GM19395 (cell line): Measurements from ENCODE around the gene RAP1GDS1.
"Not testable (repeated sequence)": the region's sequence is repeated elsewhere in the genome, so short reads cannot be mapped to it uniquely, and the experiment has no call there.

Experiments
- ATAC-seq: cut with Tn5 transposase; IDR thresholded peaks from one replicate; pipeline ENCODE4 v1.9.1; 2021; ENCODE audit warnings: mild to moderate bottlenecking, moderate library complexity; ENCODE audit not compliant: unreplicated experiment

Gene RAP1GDS1

DNA sequence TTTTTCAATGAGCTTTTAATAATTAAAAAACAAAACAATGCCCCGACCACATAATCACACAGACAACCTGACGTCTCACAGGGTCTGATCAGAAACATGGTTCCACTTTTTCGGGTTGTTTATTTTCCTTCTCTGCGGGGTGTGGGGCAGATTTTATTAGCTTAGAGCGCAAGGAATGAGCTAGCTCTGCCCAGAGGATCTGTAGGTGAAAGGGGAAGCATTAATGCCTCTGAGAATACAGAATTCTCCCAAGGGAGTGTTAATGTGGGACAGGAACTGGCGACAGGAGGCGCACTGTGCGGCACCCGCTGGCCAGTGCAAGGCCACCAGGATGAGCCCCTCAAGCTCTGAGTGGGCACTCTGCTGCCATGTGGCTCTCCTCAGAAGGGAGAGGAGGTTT lies 215.7 kb downstream of the RAP1GDS1 start:
- no peak for ATAC-seq

DNA sequence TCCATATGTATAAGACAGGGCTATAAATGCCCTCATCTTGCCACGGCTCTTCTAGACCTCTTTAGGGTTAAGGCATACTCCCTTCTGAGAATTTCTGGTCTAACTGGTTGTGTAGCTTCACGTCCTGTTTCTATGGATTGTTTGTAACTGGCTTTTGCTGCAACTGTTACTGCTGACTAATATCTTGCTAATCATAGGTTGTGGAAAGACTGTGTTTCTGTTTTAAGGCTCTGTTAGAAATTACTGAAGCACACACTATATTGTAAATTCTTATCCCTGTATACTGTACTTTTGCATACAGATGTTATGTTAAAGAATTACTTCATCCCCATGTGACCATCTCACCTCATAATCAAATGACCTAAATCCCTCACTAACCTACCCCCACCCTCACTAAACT lies 218.4 kb downstream of the RAP1GDS1 start:
- not testable (repeated sequence) for ATAC-seq

DNA sequence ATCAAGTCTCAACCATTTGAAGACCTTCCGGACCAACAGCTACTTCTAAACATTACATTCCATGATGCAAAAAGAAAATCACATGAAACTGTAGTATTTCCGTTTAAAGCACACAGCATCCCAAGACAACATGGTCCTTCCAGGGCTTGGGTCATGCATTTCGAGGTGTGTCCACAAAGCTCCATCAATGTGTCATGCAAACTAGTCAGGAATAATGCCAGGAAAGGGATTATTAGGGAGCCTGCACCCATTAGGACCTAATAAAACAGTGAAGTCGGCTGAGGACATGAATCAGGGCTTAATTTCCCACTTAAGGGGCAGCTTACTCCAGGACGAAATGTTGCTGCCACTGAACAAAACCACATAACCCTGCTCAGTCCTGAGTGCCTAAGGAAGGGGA lies 219.4 kb downstream of the RAP1GDS1 start:
- no peak for ATAC-seq

DNA sequence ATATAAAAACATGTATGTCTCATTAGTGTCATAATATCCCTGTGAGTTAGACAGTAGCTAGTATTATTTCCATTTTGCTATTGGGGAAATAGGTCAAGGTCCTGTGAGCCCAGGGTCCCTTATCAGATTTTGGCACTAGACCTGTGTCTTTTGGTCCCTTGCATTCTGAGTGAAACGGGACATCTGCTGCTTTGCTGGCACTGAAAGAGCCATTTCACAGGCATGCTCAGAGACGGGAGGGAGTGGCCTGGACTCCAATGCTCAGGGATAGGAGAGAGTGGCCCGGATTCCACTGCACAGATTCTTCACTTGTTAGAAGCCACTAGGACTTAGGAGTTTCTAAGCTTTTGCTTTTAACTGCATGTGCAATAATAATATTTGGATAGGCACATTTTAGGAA lies 220.0 kb downstream of the RAP1GDS1 start:
- ATAC-seq, result no peak

DNA sequence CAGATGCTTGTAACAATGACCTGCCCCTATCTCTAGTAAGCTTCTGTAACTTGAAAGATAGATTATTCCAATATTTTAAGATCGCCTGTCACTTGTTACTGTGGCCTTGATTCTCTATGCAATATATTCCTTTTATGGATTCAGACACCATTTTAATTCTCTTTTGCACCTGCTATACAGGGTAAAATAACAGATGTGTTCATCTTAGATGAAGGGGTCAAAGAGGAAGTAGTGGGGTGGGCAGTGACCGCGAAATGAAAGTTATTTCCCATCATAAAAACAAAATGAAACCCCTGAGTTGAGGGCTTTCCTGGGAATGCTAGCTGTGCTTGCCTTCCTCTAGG lies 221.3 kb downstream of the RAP1GDS1 start:
- ATAC-seq, result peak; percentile 29

DNA sequence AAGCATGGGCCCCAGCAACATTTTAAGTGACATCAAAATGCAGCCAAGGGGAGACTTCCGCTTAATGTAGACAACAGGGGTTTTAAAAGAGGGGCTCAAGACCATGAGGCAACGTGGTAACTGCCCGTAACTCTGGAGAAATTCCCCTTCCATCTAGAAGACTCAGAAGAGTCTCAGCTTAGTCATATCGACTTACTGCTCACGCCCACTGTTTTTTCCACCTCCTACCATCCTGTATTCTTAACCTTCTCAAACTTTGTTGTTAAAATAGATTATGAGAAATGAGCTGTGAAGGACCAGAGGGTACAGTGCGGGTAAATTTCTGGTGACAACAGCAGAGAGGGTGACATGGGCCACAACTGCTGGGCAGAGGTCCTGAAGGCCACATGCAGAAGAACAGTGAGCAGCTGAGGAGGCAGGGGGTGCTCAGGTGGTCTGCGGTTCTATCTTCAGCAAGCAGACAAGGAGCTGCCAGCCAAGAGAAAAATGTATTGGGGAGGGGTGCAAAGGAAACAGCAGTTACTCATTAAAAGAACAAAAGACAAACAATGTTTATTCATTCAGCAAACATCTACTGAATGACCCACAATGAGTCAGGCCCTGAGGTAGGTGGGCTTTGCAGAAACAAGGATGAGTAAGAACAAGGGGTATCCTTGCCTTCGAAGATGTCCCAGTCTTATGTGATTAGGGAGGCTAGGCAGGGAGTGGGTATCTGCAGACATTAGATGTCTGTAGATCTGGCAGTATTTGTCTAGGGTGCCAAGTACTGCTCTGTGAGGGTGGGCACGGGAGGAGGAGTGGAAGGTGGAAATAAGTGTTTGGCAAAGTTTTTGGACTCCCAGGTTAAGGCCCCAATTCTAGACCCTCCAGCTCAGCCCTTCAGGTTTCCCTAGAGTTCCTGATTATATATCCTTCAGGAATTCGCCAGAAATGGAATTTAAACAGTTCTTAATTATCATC lies 221.9 kb downstream of the RAP1GDS1 start:
- peak; percentile 92 for ATAC-seq

DNA sequence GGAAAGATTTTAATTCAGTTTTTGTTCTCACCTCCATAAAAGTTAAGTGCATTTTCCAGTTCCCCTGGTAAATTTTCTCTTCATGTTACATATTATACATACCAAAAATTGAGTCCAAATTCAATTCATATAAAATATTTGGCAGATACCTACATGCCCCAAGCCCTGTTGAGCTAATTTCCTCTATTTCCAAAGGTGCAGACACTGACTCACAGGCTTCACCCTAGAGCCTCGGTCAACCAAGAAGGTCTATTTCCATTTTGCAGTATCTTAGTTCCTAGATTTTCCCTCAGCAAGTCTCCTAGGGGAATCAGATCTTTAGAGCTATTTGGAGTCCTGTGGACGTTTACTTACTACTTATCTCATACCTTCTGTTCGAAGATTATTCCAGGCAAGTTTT lies 222.8 kb downstream of the RAP1GDS1 start:
- no peak for ATAC-seq

DNA sequence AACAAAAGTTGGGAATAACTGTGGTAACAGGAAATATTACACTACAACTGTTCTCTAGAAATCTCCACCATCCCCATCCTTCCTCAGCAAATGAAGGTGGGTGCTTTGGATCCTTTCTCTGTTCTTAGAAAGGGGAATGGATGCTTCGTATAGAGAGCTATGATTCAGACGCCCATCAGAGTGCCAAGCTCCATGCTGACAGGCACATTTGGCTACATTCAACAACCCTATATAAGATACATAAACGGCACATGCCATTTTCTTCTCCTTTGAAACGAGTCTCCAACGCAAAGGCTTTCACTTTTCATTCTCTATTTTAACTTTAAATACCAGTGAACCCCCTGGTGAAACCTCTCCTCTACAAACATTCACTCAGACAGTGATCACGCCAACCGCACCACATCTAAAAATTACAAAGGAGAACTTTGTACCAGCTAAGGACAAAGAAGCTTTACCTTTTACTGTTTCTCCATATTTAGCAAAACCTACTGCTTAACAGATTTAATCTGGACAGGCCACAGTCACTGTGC lies 224.7 kb downstream of the RAP1GDS1 start:
- no peak for ATAC-seq

DNA sequence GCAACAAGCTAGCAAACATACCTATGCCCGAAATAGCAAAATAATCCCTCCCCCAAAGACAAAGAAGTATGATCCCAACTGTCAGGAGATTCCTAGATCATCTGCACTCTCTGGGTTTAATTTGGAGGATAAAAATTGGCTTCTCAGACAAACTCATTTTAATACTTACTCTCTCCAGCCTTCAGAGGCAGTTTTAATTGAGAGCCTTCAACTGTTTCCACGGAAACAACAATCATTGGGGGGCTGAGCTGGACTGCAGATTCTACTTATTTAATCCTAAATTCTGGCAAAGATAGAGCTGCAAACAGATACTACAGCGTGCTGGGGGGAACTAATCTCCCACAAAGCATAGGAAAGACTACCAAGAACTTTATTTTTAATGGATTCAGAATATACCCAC lies 229.1 kb downstream of the RAP1GDS1 start:
- ATAC-seq, result no peak

DNA sequence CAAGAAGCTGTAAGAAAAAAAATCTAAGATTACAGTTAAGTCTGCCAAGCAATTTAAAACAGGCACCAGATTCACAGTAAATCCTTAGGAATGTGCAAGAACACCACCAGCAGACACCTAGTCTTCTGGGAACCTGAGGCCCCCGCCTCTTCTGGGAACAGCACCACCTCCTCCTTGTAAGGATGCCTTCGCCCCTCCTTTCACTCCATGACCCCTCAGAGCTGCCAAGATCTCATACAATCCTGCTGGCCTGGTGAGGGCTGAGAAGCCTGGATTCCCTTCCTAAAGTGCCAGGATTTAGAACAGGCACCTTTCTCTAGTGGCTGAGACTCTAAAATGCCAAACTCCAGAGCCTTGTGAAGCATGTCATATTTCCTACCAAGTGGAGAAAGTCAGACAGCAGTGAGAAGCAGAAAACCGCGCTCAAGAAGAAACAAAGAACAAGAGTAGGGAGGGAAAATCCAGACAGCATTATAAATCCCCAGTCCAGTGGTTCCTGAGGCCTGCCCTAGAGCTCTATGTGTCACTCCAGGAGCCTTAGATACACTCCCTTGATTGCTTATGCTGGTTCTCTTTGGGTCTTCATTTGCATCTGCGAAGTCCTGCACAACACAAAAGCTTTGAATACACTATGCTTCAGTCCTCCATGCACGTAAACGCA lies 230.8 kb downstream of the RAP1GDS1 start:
- no peak for ATAC-seq

DNA sequence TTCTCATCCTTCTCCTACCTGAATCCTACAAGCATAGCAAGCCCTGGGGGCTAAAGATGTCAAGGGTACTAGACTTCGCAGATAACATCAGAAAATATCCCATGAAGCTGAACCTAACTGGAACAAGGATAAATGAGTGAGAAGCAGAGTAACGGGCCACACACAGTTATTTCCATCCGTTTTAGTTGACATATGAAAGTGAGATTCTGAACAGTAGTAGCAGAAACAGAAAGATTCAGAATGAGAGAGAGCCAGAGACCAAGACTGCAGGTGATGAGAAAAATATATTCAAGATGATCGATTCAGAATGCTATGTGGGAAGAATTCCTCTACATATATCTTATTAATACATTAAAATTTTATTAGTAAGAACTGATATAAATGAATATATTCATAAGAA lies 232.1 kb downstream of the RAP1GDS1 start:
- ATAC-seq, result peak; percentile 83
